Fibroblast of skin of right quadriceps (primary cell): ENCODE measurements around the gene LMNB1.
"Not testable (repeated sequence)": the region's sequence is repeated elsewhere in the genome, so short reads cannot be mapped to it uniquely, and the experiment has no call there.

ENCODE experiments used
- DNase-seq: peaks from one replicate; pipeline ENCODE4 v3.0.0-alpha.2; 2013

Gene LMNB1, protein sequence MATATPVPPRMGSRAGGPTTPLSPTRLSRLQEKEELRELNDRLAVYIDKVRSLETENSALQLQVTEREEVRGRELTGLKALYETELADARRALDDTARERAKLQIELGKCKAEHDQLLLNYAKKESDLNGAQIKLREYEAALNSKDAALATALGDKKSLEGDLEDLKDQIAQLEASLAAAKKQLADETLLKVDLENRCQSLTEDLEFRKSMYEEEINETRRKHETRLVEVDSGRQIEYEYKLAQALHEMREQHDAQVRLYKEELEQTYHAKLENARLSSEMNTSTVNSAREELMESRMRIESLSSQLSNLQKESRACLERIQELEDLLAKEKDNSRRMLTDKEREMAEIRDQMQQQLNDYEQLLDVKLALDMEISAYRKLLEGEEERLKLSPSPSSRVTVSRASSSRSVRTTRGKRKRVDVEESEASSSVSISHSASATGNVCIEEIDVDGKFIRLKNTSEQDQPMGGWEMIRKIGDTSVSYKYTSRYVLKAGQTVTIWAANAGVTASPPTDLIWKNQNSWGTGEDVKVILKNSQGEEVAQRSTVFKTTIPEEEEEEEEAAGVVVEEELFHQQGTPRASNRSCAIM

GRCh38 chr5:126776499-126777256 is at the start of gene LMNB1:
TSS of gene LMNB1 (plus strand) at chr5:126777136. CDS start at chr5:126777509, 373 bp downstream.
- DNase-seq: peak; percentile 98

DNA sequence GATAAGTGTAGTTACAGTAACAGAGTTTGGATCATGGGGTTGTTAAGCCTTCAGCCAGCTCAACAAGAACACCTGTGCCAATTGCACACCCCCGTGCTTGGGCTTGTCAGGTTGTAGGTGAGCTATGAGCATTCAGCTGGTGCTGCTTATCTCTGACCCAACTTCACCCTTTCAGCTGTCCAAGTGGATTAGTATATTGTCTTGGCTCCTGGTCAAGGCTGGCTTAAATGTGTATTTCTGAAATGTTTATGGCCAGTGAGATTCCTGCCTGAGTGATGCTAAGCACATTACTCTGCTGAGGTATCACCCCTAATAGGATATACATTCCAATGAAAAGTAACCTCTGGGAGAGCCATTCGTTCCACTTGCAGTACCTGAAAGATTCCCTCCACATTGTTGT is 44.2 kb upstream of the LMNB1 start:
- DNase-seq: no peak

DNA sequence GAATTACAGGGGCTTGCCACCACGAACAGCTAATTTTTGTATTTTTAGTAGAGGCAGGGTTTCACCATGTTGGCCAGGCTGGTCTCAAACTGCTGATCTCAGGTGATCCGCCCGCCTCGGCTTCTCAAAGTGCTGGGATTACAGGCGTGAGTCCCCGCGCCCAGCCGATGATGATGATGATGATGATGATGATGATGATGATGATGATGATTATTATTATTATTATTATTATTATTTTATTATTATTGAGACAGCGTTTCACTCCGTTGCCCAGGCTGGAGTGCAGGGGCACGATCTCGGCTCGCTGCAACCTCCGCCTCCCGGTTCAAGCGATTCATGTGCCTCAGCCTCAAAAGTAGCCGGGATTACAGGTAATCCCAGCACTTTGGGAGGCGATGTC is 42.4 kb upstream of the LMNB1 start:
- DNase-seq: not testable (repeated sequence)

- DNase-seq: peak; percentile 14
Observed at GRCh38 chr5:126736141-126736540, 40.8 kb upstream of the LMNB1 start.

DNA sequence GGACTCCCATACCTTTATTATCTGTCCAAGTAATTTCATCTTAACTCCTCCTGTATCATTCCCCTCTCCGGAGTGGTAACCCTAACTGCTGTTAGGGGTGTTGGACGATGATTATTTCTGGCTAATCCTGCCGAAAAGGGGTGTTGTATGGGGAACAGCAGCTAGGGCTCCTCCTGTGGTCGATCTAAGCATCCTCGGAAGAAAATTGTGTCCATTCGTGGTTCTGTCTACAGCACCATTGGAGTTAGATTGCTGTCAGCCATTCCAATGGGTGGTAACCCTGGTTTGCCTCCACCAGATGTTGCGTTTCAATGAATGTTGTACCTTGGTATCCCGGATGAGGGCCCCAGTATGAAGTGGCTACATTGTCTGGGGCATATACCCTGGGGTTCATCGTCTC is 35.6 kb upstream of the LMNB1 start:
- DNase-seq: no peak

DNA sequence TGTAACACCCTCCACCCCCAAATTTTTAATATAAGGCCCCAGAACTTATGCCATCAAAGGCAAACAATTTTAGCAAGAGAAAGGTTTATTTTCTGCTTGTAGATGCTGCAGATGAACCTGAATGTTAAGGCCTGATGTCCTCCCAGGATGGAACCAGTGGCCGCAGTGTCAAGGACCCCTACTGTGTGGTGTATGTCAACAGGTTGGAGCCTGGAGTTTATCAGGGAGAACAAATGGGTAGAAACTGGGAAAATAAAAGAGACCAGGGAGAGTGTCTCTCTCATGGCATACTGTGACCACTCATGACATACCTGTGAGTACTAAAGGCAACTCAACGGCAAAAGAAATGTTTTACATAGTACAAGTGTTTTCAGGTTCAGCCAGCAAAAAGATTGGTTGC is 34.5 kb upstream of the LMNB1 start:
- no peak for DNase-seq

GRCh38 chr5:126744836-126745235 is 32.1 kb upstream of the LMNB1 start:
- DNase-seq: no peak

DNA sequence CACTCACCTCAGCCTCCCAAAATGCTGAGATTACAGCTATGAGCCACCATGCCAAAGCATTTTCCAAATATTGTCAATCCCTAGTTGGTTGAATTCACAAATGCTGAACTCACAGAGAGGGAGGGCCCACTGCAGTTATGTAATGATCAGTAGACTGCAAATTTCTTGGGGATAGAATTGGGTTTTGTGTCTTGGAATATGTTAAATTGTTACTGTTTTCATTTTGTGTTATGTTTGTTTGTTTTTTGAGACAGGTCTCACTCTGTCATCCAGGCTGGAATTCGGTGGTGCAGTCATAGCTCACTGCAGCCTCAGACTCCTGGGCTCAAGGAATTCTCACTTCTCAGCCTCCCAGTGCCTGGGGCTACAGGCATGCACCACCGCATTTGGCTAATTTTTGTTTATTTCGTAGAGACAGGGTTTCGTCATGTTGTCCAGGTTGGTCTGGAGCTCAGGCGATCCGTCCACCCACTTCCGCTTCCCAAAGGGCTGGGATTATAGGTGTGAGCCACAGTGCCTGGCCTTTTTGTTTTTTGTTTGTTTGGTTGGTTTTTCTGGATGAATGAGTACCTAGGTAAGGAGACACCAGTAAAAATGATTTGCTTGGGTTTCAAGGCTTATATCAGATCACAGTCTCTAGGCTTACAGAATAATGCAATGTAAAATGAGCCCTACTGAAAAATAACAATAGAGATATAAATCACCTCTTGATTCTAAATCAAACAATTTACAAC is 31.5 kb upstream of the LMNB1 start:
- DNase-seq: no peak

- no peak for DNase-seq
Observed at GRCh38 chr5:126746290-126746689, 30.6 kb upstream of the LMNB1 start.

DNA sequence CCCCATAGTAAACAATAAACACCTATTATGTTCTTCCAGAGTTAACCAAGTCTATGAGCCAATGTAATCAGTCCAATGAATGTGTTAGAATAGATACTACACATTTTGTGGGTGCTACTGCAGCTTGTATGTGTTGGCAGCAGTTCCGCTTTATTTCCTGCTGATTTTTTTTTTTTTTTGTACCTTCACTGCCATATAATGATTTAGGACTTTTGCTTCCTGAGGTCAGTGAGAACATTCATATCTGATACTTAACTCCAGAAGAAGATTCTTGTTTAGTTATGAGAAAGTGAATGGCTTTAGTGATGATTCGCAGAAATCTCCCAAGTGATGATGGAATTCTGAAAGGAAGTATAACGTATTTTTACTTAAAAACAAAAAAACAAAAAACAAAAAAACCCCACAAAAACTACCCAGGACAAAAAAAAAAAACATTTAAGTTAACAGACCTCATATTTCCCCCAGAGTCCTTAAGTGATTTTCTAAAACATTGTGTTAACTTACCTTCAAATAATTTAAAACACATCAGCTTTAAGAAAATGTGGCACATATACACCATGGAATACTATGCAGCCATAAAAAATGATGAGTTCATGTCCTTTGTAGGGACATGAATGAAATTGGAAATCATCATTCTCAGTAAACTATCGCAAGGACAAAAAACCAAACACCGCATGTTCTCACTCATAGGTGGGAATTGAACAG is 24.7 kb upstream of the LMNB1 start:
- DNase-seq: no peak

DNA sequence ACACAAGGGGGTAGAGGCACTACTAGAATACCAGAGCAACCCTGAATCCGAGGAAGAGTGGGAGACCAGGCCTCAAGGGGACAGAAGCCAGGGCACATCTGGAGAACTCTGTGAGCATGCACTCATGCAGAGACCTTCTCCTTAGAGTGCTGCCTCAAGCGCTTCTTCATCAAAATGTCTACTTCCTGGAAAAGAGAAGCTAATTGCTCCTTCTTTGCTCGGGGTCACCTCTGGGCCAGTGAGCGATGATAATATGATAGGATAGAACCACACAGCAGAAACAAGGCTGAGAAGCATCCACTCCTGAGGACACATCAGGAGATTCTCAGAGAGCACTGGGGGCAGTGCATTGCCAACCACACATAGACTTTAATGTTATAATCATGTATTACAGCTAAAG is 23.7 kb upstream of the LMNB1 start:
- no peak for DNase-seq

GRCh38 chr5:126754609-126755008 is 22.3 kb upstream of the LMNB1 start:
- DNase-seq: no peak

DNA sequence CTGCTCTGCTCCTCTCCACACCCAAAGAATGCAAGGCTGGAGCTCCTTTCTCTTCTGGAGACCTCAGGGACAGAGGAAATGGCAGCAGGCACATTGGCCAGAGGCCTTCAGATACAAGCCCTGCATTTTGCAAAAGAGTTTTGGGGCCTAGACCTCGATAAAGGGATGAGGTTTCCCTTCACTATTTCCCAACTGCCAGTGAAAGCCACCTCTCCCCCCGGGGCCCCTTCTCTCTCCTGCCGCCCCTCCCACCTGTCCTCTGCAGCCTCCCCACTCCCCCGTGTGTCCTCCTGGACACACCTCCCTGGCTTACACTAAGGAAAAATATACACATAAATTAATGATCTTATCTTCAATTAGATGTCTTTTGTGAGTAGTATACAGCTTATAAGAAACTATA is 21.3 kb upstream of the LMNB1 start:
- DNase-seq: no peak

DNA sequence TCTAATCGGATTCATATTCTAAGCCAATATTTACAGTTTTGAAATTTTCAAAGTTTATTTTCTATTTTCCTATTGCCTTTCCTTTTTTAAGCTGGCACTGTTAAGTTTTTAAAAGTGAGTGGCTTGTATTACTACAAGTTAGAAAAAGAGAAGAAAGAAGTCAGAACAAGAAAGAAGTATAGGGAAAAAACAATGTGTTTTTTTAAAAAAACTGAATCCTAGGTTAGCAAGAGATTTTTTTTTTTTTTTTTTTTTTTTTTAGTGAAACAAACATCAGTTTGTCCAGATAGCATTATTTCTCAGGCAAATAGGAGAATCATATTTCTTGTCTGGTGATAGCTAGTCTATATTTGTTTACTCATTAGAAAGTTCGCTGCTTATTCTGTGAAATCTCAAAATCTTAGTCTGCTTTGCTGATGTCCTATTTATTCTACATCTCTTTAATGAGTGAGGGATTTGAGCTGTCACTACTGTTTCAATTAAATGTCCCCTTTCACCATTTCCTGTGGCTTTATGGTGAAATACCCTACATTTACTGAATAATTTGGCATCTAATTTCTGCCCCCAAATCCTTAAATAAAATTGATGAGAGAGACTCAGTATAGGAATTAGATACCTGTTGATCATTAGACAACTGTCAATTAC is 19.1 kb upstream of the LMNB1 start:
- no peak for DNase-seq

DNA sequence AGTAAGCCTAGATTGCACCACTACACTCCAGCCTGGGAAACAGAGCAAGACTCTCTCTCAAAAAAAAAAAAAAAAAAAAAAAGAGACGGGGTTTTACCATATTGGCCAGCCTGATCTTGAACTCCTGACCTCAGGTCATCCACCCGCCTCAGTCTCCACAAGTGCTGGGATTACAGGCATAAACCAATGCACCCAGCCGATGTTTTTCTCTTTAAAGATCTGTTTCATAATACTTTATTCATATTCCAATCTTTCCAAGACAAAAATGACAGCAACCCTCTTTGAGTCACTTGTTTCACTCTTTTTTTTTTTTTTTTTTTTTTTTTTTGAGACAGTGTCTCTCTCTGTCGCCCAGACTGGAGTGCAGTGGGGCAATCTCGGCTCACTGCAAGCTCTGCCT is 13.6 kb upstream of the LMNB1 start:
- no peak for DNase-seq

GRCh38 chr5:126769703-126770102 is 7.2 kb upstream of the LMNB1 start:
- DNase-seq: no peak

DNA sequence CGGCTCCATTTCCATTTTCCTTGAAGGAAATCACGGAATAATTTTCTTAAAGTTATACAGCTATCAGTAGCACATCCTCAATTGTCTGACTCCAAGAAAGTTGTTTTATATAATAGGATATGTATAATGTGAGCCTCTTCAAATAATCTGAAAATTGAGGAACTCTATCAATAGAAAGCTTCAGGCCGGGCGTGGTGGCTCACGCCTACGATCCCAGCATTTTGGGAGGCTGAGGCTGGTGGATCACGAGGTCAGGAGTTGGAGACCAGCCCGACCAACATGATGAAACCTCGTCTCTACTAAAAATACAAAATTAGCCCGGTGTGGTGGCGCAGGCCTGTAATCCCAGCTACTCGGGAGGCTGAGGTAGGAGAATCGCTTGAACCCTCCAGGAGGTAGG is 3.4 kb upstream of the LMNB1 start:
- not testable (repeated sequence) for DNase-seq

DNA sequence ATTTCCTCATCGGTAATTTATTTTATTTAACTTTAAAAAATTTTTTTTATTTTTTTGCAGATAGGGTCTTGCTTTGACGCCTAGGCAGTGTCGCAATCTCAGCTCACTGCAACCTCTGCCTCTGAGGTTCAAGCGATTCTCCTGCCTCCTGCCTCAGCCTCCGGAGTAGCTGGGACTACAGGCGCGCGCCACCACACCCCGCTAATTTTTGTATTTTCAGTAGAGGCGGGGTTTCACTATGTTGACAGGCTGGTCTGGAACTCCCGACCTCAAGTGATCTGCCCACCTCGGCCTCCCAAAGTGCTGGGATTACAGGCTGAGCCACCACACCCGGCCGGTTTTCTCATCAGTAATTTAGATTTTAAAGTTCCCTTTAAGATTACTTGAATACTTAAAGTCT is 2.3 kb upstream of the LMNB1 start:
- DNase-seq: not testable (repeated sequence)

DNA sequence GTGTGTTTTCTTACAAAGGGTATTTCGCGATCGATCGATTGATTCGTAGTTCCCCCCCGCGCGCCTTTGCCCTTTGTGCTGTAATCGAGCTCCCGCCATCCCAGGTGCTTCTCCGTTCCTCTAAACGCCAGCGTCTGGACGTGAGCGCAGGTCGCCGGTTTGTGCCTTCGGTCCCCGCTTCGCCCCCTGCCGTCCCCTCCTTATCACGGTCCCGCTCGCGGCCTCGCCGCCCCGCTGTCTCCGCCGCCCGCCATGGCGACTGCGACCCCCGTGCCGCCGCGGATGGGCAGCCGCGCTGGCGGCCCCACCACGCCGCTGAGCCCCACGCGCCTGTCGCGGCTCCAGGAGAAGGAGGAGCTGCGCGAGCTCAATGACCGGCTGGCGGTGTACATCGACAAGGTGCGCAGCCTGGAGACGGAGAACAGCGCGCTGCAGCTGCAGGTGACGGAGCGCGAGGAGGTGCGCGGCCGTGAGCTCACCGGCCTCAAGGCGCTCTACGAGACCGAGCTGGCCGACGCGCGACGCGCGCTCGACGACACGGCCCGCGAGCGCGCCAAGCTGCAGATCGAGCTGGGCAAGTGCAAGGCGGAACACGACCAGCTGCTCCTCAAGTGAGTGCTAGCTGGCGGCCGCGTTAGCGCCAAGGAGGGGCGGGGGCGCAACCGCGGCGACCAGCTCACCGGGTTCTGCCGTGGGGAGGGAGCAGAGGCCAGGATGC is 480 bp downstream of the LMNB1 start:
- DNase-seq: peak; percentile 49

- DNase-seq: peak; percentile 97
Observed at GRCh38 chr5:126777975-126778674, 1.2 kb downstream of the LMNB1 start.
